ENCODE results near the gene MTCH2. TPM values are rescaled to one million over a fixed set of nuclear protein-coding genes. Genes with fewer than 3 reads are reported as not detected.
"Not testable (repeated sequence)": the region's sequence is repeated elsewhere in the genome, so short reads cannot be mapped to it uniquely, and the experiment has no call there.

Gene MTCH2
- total RNA-seq, 1 donor from 2014 or later = 124 TPM

DNA sequence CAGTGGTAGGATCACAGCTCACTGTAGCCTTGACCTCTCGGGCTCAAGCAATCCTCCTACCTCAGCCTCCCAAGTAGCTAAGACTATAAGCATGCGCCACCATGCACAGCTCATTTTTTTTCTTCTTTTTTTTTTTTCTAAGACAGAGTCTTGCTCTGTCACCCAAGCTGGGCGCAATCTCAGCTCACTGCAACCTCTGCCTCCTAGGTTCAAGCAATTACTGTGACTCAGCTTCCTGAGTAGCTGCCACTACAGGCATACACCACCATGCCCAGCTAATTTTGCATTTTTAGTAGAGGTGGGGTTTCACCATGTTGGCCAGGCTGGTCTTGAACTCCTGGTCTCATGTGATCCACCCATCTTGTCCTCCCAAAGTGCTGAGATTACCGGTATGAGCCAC is 22.6 kb upstream of the MTCH2 start:
- not testable (repeated sequence) for H3K4me3 Mint-ChIP-seq (ENCODE audit: low read depth)

GRCh38 chr11:47661245-47661644 is 18.9 kb upstream of the MTCH2 start:
- Mint-ChIP-seq H3K27me3 (ENCODE audit: low read depth) (no peaks in the 10 kb centered on the region), H3K27ac (no peak overlapping the region), H3K9me3 (no peaks in the 10 kb centered on the region), H3K4me3 (ENCODE audit: low read depth) (no peak overlapping the region), H3K4me1 (ENCODE audit: low read depth) (peaks cover 3% of the 10 kb centered on the region), H3K36me3 (ENCODE audit: low read depth) (no peaks in the 10 kb centered on the region)
- intact Hi-C loops (cut with micrococcal nuclease) = no loop called here
- no peak for DNase-seq (ENCODE audit: low spot score)

More for the DNA sequence above, 22.6 kb upstream of the MTCH2 start:
- H3K27me3 Mint-ChIP-seq (ENCODE audit: low read depth); H3K9me3 Mint-ChIP-seq; DNase-seq (ENCODE audit: low spot score); H3K4me1 Mint-ChIP-seq (ENCODE audit: low read depth); H3K27ac Mint-ChIP-seq; H3K36me3 Mint-ChIP-seq (ENCODE audit: low read depth); intact Hi-C loops (cut with micrococcal nuclease): not testable (repeated sequence)

- no peaks in the 10 kb centered on the region for H3K36me3 Mint-ChIP-seq (ENCODE audit: low read depth)
- DNase-seq (ENCODE audit: low spot score) = no peak
- peaks cover 3% of the 10 kb centered on the region for H3K4me1 Mint-ChIP-seq (ENCODE audit: low read depth)
- H3K9me3 Mint-ChIP-seq = no peaks in the 10 kb centered on the region
- intact Hi-C loops (cut with micrococcal nuclease) = no loop called here
- H3K27me3 Mint-ChIP-seq (ENCODE audit: low read depth) = no peaks in the 10 kb centered on the region
- no peak overlapping the region for H3K27ac Mint-ChIP-seq
- H3K4me3 Mint-ChIP-seq (ENCODE audit: low read depth) = no peak overlapping the region
Observed at GRCh38 chr11:47659276-47659675, 16.9 kb upstream of the MTCH2 start.

DNA sequence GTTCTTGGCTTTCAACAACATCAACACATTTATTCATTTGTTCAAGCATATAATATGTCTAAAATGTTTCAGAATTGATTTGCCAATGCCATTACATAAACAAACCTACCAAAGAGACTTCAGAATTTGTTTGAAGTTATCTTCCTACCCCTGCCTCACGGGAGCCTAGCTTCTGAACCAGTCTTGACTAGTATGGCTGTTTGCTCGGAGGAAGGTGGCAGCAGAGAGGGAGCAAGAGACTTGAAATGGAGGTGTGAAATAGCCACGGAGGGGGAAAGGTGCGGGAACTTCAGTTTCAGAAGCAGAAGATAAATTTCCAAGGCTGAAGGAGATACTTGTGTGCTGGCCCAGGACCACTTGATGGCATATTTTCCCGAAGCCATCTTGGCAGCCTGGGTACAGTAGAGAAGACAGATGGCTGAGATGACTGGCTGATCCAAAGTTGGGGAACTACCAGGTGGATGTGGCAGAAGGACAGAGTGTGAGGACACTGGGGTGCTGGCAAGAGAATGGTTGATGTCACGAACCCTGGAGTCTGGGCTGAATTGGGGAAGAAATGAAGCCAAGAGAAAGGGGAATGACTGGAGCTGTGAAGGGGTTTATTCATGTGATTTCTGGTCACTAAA is 14.0 kb upstream of the MTCH2 start:
- DNase-seq (ENCODE audit: low spot score) = no peak
- Mint-ChIP-seq H3K9me3 (peaks cover 14% of the 10 kb centered on the region), H3K4me1 (ENCODE audit: low read depth) (no peaks in the 10 kb centered on the region), H3K4me3 (ENCODE audit: low read depth) (no peak overlapping the region), H3K36me3 (ENCODE audit: low read depth) (no peaks in the 10 kb centered on the region), H3K27ac (no peak overlapping the region), H3K27me3 (ENCODE audit: low read depth) (no peaks in the 10 kb centered on the region)
- intact Hi-C loops (cut with micrococcal nuclease) = no loop called here

- intact Hi-C loops (cut with micrococcal nuclease) = no loop called here
- H3K27ac Mint-ChIP-seq = no peak overlapping the region
- H3K4me3 Mint-ChIP-seq (ENCODE audit: low read depth) = no peak overlapping the region
- peaks cover 14% of the 10 kb centered on the region for H3K9me3 Mint-ChIP-seq
- H3K4me1 Mint-ChIP-seq (ENCODE audit: low read depth) = no peaks in the 10 kb centered on the region
- no peak for DNase-seq (ENCODE audit: low spot score)
- H3K36me3 Mint-ChIP-seq (ENCODE audit: low read depth) = no peaks in the 10 kb centered on the region
- no peaks in the 10 kb centered on the region for H3K27me3 Mint-ChIP-seq (ENCODE audit: low read depth)
Observed at GRCh38 chr11:47651818-47652469, 9.6 kb upstream of the MTCH2 start.

DNA sequence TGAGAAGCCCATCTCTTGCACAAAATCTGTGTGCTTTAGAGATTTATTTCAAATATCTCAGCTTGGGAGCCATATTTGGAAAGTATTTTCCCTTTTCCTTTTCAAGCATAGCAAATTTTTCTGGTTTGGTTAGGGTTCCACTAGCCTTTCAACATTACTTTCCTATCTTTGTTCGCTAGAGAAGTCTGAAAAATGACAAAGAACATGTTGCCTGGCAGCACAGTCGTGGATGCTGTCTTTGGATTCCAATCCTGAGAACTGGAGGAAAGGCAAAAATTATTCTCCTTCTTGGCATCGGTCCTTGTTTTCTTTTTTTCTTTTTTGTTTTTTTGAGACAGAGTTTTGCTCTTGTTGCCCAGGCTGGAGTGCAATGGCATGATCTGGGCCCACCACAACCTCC is 6.9 kb upstream of the MTCH2 start:
- no peak overlapping the region for H3K27ac Mint-ChIP-seq
- H3K36me3 Mint-ChIP-seq (ENCODE audit: low read depth) = no peaks in the 10 kb centered on the region
- H3K27me3 Mint-ChIP-seq (ENCODE audit: low read depth) = no peaks in the 10 kb centered on the region
- peaks cover 14% of the 10 kb centered on the region for H3K9me3 Mint-ChIP-seq
- H3K4me3 Mint-ChIP-seq (ENCODE audit: low read depth) = no peak overlapping the region
- no peak for DNase-seq (ENCODE audit: low spot score)
- intact Hi-C loops (cut with micrococcal nuclease) = no loop called here
- no peaks in the 10 kb centered on the region for H3K4me1 Mint-ChIP-seq (ENCODE audit: low read depth)

- no peak for DNase-seq (ENCODE audit: low spot score)
- peaks cover 7% of the 10 kb centered on the region for H3K36me3 Mint-ChIP-seq (ENCODE audit: low read depth)
- peaks cover 16% of the 10 kb centered on the region for H3K4me1 Mint-ChIP-seq (ENCODE audit: low read depth)
- H3K27me3 Mint-ChIP-seq (ENCODE audit: low read depth) = no peaks in the 10 kb centered on the region
- no peak overlapping the region for H3K4me3 Mint-ChIP-seq (ENCODE audit: low read depth)
- intact Hi-C loops (cut with micrococcal nuclease) = no loop called here
- no peak overlapping the region for H3K27ac Mint-ChIP-seq
- H3K9me3 Mint-ChIP-seq = no peaks in the 10 kb centered on the region
Observed at GRCh38 chr11:47646019-47646418, 3.7 kb upstream of the MTCH2 start.

- peaks cover 7% of the 10 kb centered on the region for H3K36me3 Mint-ChIP-seq (ENCODE audit: low read depth)
- H3K27ac Mint-ChIP-seq = no peak overlapping the region
- peaks cover 21% of the 10 kb centered on the region for H3K4me1 Mint-ChIP-seq (ENCODE audit: low read depth)
- H3K4me3 Mint-ChIP-seq (ENCODE audit: low read depth) = no peak overlapping the region
- no peaks in the 10 kb centered on the region for H3K9me3 Mint-ChIP-seq
- H3K27me3 Mint-ChIP-seq (ENCODE audit: low read depth) = no peaks in the 10 kb centered on the region
- intact Hi-C loops (cut with micrococcal nuclease) = no loop called here
- no peak for DNase-seq (ENCODE audit: low spot score)
Observed at GRCh38 chr11:47645500-47645899, 3.1 kb upstream of the MTCH2 start.

DNA sequence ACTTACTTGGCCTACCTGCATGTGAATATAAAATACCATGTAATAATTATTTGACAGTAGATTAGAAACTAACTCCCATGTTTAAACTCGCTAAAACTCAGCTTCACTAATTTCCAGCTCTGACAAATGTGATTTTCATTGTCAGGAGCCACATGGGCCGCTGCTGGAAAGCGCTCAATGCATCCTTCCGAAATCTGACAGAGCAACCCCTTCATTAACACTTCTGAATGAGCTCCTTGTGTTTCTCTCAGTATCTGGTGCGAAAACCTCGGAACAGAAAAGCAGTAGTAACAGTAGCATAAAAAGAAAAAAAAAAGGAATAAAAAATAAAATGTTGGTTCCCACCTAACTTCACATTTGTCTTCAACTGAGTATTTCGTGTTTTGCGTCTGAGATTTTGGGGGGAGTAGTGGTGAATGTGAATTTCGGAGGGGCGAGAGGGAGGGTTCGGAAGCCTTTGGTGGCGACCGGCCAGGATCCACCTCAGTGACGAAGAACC is 710 bp downstream of the MTCH2 start:
- Mint-ChIP-seq H3K27ac (peak overlapping the region; percentile 95), H3K4me3 (ENCODE audit: low read depth) (peak overlapping the region; percentile 99), H3K27me3 (ENCODE audit: low read depth) (no peaks in the 10 kb centered on the region), H3K36me3 (ENCODE audit: low read depth) (peaks cover 29% of the 10 kb centered on the region), H3K9me3 (no peaks in the 10 kb centered on the region), H3K4me1 (ENCODE audit: low read depth) (peaks cover 27% of the 10 kb centered on the region)
- intact Hi-C loops (cut with micrococcal nuclease) = loop anchor here (1.0 to 2.0 kb wide), 5 partner anchors 62 to 207 kb away; partner anchors contain the start of genes AGBL2, CELF1, FNBP4 and NDUFS3
- DNase-seq (ENCODE audit: low spot score) = no peak

DNA sequence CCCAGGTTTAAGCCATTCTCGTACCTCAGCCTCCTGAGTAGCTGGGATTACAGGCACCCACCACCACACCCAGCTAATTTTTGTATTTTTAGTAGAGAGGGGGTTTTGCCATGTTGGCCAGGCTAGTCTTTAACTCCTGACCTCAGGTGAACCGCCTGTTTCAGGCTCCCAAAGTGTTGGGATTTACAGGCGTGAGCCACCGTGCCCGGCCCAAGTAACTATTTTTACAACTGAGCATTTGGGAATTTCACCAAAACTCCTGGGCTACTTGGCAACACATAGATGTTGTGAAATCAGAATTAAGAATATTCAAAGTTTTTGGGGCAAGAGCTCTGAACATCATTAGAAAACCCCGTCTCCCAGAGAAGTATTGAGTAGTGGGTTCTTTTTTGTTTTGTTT is 1.9 kb downstream of the MTCH2 start:
- Mint-ChIP-seq H3K36me3 (ENCODE audit: low read depth) (peaks cover 34% of the 10 kb centered on the region), H3K4me1 (ENCODE audit: low read depth) (peaks cover 27% of the 10 kb centered on the region), H3K27ac (peak overlapping the region; percentile 95), H3K4me3 (ENCODE audit: low read depth) (peak overlapping the region; percentile 54)
- intact Hi-C loops (cut with micrococcal nuclease); DNase-seq (ENCODE audit: low spot score); H3K9me3 Mint-ChIP-seq; H3K27me3 Mint-ChIP-seq (ENCODE audit: low read depth): not testable (repeated sequence)

DNA sequence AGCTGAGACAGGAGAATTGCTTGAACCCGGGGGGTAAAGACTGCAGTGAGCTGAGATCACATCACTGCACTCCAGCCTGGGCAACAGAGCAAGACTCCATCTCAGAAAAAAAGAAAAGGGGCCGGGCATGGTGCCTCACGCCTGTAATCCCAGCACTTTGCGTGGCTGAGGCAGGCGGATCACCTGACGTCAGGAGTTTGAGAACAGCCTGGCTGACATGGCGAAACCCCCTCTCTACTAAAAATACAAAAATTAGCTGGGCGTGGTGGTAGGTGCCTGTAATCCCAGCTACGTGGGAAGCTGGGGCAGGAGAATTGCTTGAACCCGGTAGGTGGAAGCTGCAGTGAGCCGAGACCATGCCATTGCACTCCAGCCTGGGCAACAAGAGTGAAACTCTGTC is 6.0 kb downstream of the MTCH2 start:
- H3K27me3 Mint-ChIP-seq (ENCODE audit: low read depth); DNase-seq (ENCODE audit: low spot score); H3K27ac Mint-ChIP-seq; H3K9me3 Mint-ChIP-seq; H3K4me3 Mint-ChIP-seq (ENCODE audit: low read depth); intact Hi-C loops (cut with micrococcal nuclease): not testable (repeated sequence)
- Mint-ChIP-seq H3K4me1 (ENCODE audit: low read depth) (peaks cover 15% of the 10 kb centered on the region), H3K36me3 (ENCODE audit: low read depth) (peaks cover 54% of the 10 kb centered on the region)

- peaks cover 72% of the 10 kb centered on the region for H3K36me3 Mint-ChIP-seq (ENCODE audit: low read depth)
- DNase-seq (ENCODE audit: low spot score) = no peak
- peak overlapping the region; percentile 46 for H3K27ac Mint-ChIP-seq
- intact Hi-C loops (cut with micrococcal nuclease) = no loop called here
- H3K4me3 Mint-ChIP-seq (ENCODE audit: low read depth) = no peak overlapping the region
- no peaks in the 10 kb centered on the region for H3K4me1 Mint-ChIP-seq (ENCODE audit: low read depth)
- H3K27me3 Mint-ChIP-seq (ENCODE audit: low read depth) = no peaks in the 10 kb centered on the region
- H3K9me3 Mint-ChIP-seq = no peaks in the 10 kb centered on the region
Observed at GRCh38 chr11:47631473-47631872, 10.9 kb downstream of the MTCH2 start.

GRCh38 chr11:47628026-47628425 is 14.3 kb downstream of the MTCH2 start:
- Mint-ChIP-seq H3K27me3 (ENCODE audit: low read depth) (no peaks in the 10 kb centered on the region), H3K27ac (no peak overlapping the region), H3K4me3 (ENCODE audit: low read depth) (no peak overlapping the region), H3K9me3 (no peaks in the 10 kb centered on the region), H3K4me1 (ENCODE audit: low read depth) (no peaks in the 10 kb centered on the region), H3K36me3 (ENCODE audit: low read depth) (peaks cover 72% of the 10 kb centered on the region)
- intact Hi-C loops (cut with micrococcal nuclease) = no loop called here
- DNase-seq (ENCODE audit: low spot score) = no peak
